NCI-H510A (cell line): ENCODE results near the gene SLC39A11.
"Not testable (repeated sequence)": the region's sequence is repeated elsewhere in the genome, so short reads cannot be mapped to it uniquely, and the experiment has no call there.

ENCODE experiments used
- DNase-seq: peaks from one replicate; lab custom pipeline; 2025; lab: John Stamatoyannopoulos, UW

Gene SLC39A11

GRCh38 chr17:72916991-72917390 is 175.5 kb downstream of the SLC39A11 start:
- peak; percentile 1 for DNase-seq

- DNase-seq: no peak
Observed at GRCh38 chr17:72915625-72916081, 176.8 kb downstream of the SLC39A11 start.

GRCh38 chr17:72913142-72913682 is 179.3 kb downstream of the SLC39A11 start:
- no peak for DNase-seq

- DNase-seq: no peak
Observed at GRCh38 chr17:72906306-72906705, 186.2 kb downstream of the SLC39A11 start.

- DNase-seq: no peak
Observed at GRCh38 chr17:72903522-72903921, 189.0 kb downstream of the SLC39A11 start.

GRCh38 chr17:72901657-72902056 is 190.8 kb downstream of the SLC39A11 start:
- no peak for DNase-seq

GRCh38 chr17:72901083-72901482 is 191.4 kb downstream of the SLC39A11 start:
- no peak for DNase-seq

GRCh38 chr17:72900654-72900971 is 191.9 kb downstream of the SLC39A11 start:
- no peak for DNase-seq

GRCh38 chr17:72898725-72899124 is 193.8 kb downstream of the SLC39A11 start:
- no peak for DNase-seq

GRCh38 chr17:72896288-72896687 is 196.2 kb downstream of the SLC39A11 start:
- not testable (repeated sequence) for DNase-seq

GRCh38 chr17:72891627-72892026 is 200.9 kb downstream of the SLC39A11 start:
- DNase-seq: no peak

- no peak for DNase-seq
Observed at GRCh38 chr17:72890711-72891110, 201.8 kb downstream of the SLC39A11 start.

- DNase-seq: no peak
Observed at GRCh38 chr17:72887917-72888316, 204.6 kb downstream of the SLC39A11 start.

- no peak for DNase-seq
Observed at GRCh38 chr17:72887322-72887721, 205.2 kb downstream of the SLC39A11 start.

GRCh38 chr17:72886622-72887021 is 205.9 kb downstream of the SLC39A11 start:
- no peak for DNase-seq

GRCh38 chr17:72884066-72884465 is 208.4 kb downstream of the SLC39A11 start:
- no peak for DNase-seq

GRCh38 chr17:72883351-72883750 is 209.1 kb downstream of the SLC39A11 start:
- DNase-seq: no peak

- DNase-seq: no peak
Observed at GRCh38 chr17:72882426-72882825, 210.1 kb downstream of the SLC39A11 start.

GRCh38 chr17:72879877-72880276 is 212.6 kb downstream of the SLC39A11 start:
- no peak for DNase-seq

- no peak for DNase-seq
Observed at GRCh38 chr17:72878975-72879660, 213.4 kb downstream of the SLC39A11 start.

- DNase-seq: no peak
Observed at GRCh38 chr17:72877348-72877747, 215.1 kb downstream of the SLC39A11 start.

- no peak for DNase-seq
Observed at GRCh38 chr17:72876413-72876812, 216.1 kb downstream of the SLC39A11 start.

GRCh38 chr17:72875361-72875760 is 217.1 kb downstream of the SLC39A11 start:
- DNase-seq: no peak

- no peak for DNase-seq
Observed at GRCh38 chr17:72872396-72872795, 220.1 kb downstream of the SLC39A11 start.
